GM20000 (cell line): ENCODE results near the gene SURF2.

Source experiments
- DNase-seq: peaks from one replicate; pipeline ENCODE4 v3.0.0; 2012; ENCODE audit warnings: low spot score
- CTCF ChIP-seq: IDR thresholded peaks from 2 replicates; pipeline ENCODE4 v1.5.1; 2012; ENCODE audit warnings: mild to moderate bottlenecking, control low read depth; ENCODE audit errors: extremely low read depth, missing control alignments

Gene SURF2

DNA sequence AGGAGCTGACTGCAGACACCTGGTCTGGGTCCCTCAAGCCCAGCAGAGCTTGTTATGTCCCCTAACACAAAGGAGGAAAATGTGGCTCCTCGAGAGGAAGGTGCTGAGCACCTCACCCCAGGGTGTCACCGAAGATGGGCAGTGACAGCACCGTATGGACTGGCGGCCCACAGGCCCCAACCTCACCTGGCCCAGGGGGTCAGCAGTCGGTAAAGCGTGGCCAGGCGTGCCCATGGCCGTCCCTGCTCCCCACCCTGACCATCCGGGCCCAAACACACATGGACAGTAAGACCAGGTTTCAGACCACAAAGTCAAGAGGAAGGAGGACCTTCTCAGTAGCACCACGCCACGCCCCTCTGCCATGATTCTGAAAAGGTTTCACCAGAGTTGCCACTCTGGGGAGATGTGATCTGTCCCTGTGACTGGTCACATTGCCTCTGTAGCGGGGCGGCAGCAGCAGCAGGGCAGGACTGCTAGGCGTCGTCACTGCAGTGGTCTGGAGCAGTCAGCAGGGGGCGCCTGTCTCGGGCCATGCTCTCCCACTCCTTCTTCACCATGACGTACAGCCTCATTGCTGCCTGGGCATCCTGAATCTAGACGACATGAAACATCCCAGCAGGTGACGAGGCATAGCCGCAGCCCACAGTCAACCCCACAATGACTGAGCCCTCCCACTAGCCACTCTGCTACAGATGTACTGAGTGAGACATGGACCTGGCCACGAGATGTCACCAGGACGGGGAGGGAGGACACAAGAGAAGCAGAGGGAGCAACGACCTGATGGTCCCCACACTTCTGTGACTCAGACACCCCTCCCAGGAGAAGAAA, 50.3 kb downstream of the SURF2 start:
- peak; percentile 87 for DNase-seq
- TF ChIP-seq CTCF, result peak; percentile 85

DNA sequence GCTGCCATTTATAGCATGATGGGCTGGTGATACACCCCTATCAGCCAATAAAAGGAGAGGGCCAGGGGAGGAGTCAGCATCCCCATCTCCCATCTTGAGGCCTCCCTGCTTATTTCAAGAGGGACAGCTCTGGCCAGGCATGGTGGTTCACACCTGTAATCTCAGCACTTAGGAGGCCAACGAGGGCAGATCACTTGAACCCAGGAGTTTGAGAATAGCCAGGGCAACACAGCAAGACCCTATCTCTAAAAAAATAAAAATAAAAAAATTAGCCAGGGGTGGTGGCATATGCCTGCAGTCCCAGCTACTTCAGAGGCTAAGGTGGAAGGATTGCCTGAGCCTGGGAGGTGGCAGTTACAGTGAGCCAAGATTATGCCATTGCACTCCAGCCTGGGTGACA, 51.7 kb downstream of the SURF2 start:
- DNase-seq, result no peak
- TF ChIP-seq CTCF, result no peak
